ENCODE data around the gene MSRB2. TPM values are rescaled to one million over a fixed set of nuclear protein-coding genes. Genes with fewer than 3 reads are reported as not detected.

Gene MSRB2
- total RNA-seq, 4 donors from 2014 or later = 4.7 to 13.4 (median 9.4) TPM

DNA sequence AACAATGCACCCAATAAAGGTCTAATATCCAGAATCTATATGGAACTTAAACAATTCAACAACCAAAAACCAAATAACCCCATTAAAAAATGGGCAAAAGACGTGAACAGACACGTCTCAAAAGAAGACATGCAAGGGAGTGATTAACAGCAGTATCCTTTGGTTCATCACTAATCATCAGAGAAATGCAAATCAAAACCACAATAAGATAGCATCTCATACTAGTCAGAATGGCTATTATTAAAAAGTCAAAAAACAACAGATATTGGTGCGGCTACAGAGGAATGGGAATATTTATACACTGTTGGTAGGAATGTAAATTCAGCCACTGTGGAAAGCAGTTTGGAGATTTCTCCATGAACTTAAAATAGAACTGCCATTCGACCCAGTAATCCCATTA lies 46.6 kb downstream of the MSRB2 start:
- no peaks in the 10 kb centered on the region for H3K36me3 ChIP-seq
- H3K27me3 ChIP-seq = no peaks in the 10 kb centered on the region

DNA sequence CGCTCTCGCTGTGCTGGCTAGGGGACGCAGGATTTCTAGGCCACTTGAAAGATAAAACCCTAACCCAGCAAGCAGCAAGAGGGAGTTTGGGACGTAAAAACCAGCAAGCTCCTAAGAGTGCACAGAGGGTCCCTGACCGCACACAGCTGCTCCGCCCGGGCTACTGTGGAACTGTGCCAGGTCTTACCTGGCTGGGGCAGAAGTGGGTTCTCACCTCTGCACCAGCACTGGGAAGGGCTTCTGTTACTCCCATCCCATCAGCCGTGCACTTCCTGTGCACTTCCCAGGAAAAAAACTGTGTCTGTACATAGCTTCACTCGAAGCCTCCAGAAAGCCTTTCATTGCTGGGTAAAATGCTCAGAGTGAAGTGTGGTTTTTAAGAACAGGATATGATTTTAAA lies 50.9 kb downstream of the MSRB2 start:
- WGBS = 79% methylated on average over 9 of the region's 9 CpGs
- no peaks in the 10 kb centered on the region for H3K9me3 ChIP-seq
- no peaks in the 10 kb centered on the region for H3K36me3 ChIP-seq
- no peaks in the 10 kb centered on the region for H3K27me3 ChIP-seq
- H3K4me1 ChIP-seq = no peaks in the 10 kb centered on the region
- H3K4me3 ChIP-seq = no peak overlapping the region
- H3K27ac ChIP-seq = no peak overlapping the region
- TF ChIP-seq, protein P1, sequence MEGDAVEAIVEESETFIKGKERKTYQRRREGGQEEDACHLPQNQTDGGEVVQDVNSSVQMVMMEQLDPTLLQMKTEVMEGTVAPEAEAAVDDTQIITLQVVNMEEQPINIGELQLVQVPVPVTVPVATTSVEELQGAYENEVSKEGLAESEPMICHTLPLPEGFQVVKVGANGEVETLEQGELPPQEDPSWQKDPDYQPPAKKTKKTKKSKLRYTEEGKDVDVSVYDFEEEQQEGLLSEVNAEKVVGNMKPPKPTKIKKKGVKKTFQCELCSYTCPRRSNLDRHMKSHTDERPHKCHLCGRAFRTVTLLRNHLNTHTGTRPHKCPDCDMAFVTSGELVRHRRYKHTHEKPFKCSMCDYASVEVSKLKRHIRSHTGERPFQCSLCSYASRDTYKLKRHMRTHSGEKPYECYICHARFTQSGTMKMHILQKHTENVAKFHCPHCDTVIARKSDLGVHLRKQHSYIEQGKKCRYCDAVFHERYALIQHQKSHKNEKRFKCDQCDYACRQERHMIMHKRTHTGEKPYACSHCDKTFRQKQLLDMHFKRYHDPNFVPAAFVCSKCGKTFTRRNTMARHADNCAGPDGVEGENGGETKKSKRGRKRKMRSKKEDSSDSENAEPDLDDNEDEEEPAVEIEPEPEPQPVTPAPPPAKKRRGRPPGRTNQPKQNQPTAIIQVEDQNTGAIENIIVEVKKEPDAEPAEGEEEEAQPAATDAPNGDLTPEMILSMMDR (IDR thresholded peaks at IDR 0.05) = no peak
- TF ChIP-seq POLR2A (IDR thresholded peaks at IDR 0.05) (no peak), POLR2AphosphoS5 (IDR thresholded peaks at IDR 0.05) (no peak), EP300 (IDR thresholded peaks at IDR 0.05) (no peak)
- DNase-seq (ENCODE audit: low spot score in 2 of 2) = no peak

More for the DNA sequence above, 46.6 kb downstream of the MSRB2 start:
- TF ChIP-seq, protein P1 (IDR thresholded peaks at IDR 0.05) = no peak
- TF ChIP-seq POLR2A (IDR thresholded peaks at IDR 0.05) = no peak
- TF ChIP-seq POLR2AphosphoS5 (IDR thresholded peaks at IDR 0.05) = no peak
- Histone ChIP-seq H3K4me3 (no peak overlapping the region), H3K9me3 (no peaks in the 10 kb centered on the region), H3K27ac (no peak overlapping the region), H3K4me1 (no peaks in the 10 kb centered on the region)
- WGBS = 79% methylated on average over 4 of the region's 4 CpGs
- DNase-seq (ENCODE audit: low spot score in 2 of 2) = no peak

DNA sequence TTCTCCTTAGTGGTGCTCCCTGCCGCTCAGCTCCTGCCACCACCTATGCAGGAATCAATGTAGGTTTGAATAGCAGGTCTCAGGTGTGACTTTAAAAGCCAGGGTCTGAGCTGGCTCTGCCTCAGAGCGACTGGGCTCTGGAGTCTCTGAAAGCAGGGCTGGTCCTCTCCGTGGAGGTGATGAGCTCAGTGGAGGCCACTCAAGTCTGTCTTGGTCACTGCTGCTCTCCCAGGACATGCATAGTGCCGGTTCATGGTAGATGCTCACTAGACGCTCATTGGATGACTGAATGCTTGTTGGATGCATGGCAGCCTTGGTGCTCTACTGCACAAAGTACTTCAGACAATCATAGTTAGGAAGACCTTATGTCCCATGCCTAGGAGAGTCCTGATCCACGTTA lies 51.7 kb downstream of the MSRB2 start:
- Histone ChIP-seq H3K36me3 (no peaks in the 10 kb centered on the region), H3K4me1 (no peaks in the 10 kb centered on the region), H3K9me3 (no peaks in the 10 kb centered on the region), H3K27ac (no peak overlapping the region), H3K4me3 (no peak overlapping the region), H3K27me3 (no peaks in the 10 kb centered on the region)
- no peak for TF ChIP-seq EP300 (IDR thresholded peaks at IDR 0.05)
- TF ChIP-seq POLR2A (IDR thresholded peaks at IDR 0.05) = no peak
- no peak for TF ChIP-seq POLR2AphosphoS5 (IDR thresholded peaks at IDR 0.05)
- TF ChIP-seq, protein P1 (IDR thresholded peaks at IDR 0.05) = no peak
- no peak for DNase-seq (ENCODE audit: low spot score in 2 of 2)
- WGBS = 79% methylated on average over 3 of the region's 6 CpGs

- no peaks in the 10 kb centered on the region for H3K27me3 ChIP-seq
- H3K4me1 ChIP-seq = no peaks in the 10 kb centered on the region
- WGBS = 98% methylated on average over 19 of the region's 19 CpGs
- no peak overlapping the region for H3K4me3 ChIP-seq
- TF ChIP-seq POLR2A (IDR thresholded peaks at IDR 0.05) (no peak), EP300 (IDR thresholded peaks at IDR 0.05) (no peak), POLR2AphosphoS5 (IDR thresholded peaks at IDR 0.05) (no peak)
- TF ChIP-seq, protein P1 (IDR thresholded peaks at IDR 0.05) = no peak
- no peak for DNase-seq (ENCODE audit: low spot score in 2 of 2)
- no peaks in the 10 kb centered on the region for H3K9me3 ChIP-seq
- no peak overlapping the region for H3K27ac ChIP-seq
- no peaks in the 10 kb centered on the region for H3K36me3 ChIP-seq
These were observed 52.8 kb downstream of the MSRB2 start for GRCh38 chr10:23148214-23148613.

- Histone ChIP-seq H3K9me3 (no peaks in the 10 kb centered on the region), H3K36me3 (no peaks in the 10 kb centered on the region), H3K4me1 (no peaks in the 10 kb centered on the region), H3K27ac (no peak overlapping the region), H3K4me3 (no peak overlapping the region), H3K27me3 (no peaks in the 10 kb centered on the region)
- WGBS = 83% methylated on average over 4 of the region's 4 CpGs
- no peak for DNase-seq (ENCODE audit: low spot score in 2 of 2)
- TF ChIP-seq POLR2A (IDR thresholded peaks at IDR 0.05) = no peak
- TF ChIP-seq POLR2AphosphoS5 (IDR thresholded peaks at IDR 0.05) = no peak
- no peak for TF ChIP-seq EP300 (IDR thresholded peaks at IDR 0.05)
- TF ChIP-seq, protein P1 (IDR thresholded peaks at IDR 0.05) = no peak
These were observed 54.7 kb downstream of the MSRB2 start for GRCh38 chr10:23150091-23150490.

Measured in suprapubic skin (tissue), 4 donors.